Activated B cell treated with CpG ODN at 0.5 μM for 24 hours (primary cell): ENCODE results near the gene UGT1A5. TPM values are rescaled to one million over a fixed set of nuclear protein-coding genes. Genes with fewer than 3 reads are reported as not detected.

ENCODE experiments used
- ATAC-seq: fragments of 200-7000 bp; cut with Tn5 transposase; one replicate; pipeline ENCODE4 v1.10.0; 2021; ENCODE audit warnings: low read depth, mild to moderate bottlenecking, moderate library complexity
- CTCF ChIA-PET: fragments of 350-600 bp; sonication (Branson Sonifier 250); formaldehyde crosslinking; loops from one replicate; lab custom pipeline; 2021; ENCODE audit warnings: antibody characterized with exemption; lab: Charles Lee
- POLR2A ChIA-PET: fragments of 350-600 bp; sonication (Branson Sonifier 250); formaldehyde crosslinking; loops from one replicate; lab custom pipeline; 2021; ENCODE audit warnings: antibody characterized with exemption; lab: Charles Lee
- DNase-seq: peaks from one replicate; pipeline ENCODE4 v3.0.0; 2022
- H3K27ac Mint-ChIP-seq: one replicate; pipeline ENCODE4 v1.8.0; 2020; ENCODE audit warnings: mixed read lengths
- H3K27me3 Mint-ChIP-seq: one replicate; pipeline ENCODE4 v1.8.0; 2021; ENCODE audit warnings: mixed read lengths
- H3K36me3 Mint-ChIP-seq: one replicate; pipeline ENCODE4 v1.8.0; 2021; ENCODE audit warnings: low read depth, mixed read lengths
- H3K4me1 Mint-ChIP-seq: one replicate; pipeline ENCODE4 v1.8.0; 2021; ENCODE audit warnings: mixed read lengths
- H3K4me3 Mint-ChIP-seq: one replicate; pipeline ENCODE4 v1.8.0; 2020; ENCODE audit warnings: mild to moderate bottlenecking, mixed read lengths
- H3K9me3 Mint-ChIP-seq: one replicate; pipeline ENCODE4 v1.8.0; 2020; ENCODE audit warnings: mixed read lengths
- intact Hi-C: fragments of 100-400 bp; cut with micrococcal nuclease; formaldehyde crosslinking; loops from one replicate; pipeline ENCODE4 v1.15.1; 2024
- total RNA-seq: library from RNA; stranded (reverse); gene quantifications from 2 replicates; pipeline ENCODE4 v1.2.3, GENCODE V29; 2022
- TF ChIP-seq, protein P1 (sequence below): fragments of 200-600 bp; IDR thresholded peaks from one replicate; pipeline ENCODE4 v1.8.0; 2022; ENCODE audit warnings: antibody characterized with exemption, mild to moderate bottlenecking

The UGT1A5 gene
- total RNA-seq, 1 donor from 2014 or later: not detected

DNA sequence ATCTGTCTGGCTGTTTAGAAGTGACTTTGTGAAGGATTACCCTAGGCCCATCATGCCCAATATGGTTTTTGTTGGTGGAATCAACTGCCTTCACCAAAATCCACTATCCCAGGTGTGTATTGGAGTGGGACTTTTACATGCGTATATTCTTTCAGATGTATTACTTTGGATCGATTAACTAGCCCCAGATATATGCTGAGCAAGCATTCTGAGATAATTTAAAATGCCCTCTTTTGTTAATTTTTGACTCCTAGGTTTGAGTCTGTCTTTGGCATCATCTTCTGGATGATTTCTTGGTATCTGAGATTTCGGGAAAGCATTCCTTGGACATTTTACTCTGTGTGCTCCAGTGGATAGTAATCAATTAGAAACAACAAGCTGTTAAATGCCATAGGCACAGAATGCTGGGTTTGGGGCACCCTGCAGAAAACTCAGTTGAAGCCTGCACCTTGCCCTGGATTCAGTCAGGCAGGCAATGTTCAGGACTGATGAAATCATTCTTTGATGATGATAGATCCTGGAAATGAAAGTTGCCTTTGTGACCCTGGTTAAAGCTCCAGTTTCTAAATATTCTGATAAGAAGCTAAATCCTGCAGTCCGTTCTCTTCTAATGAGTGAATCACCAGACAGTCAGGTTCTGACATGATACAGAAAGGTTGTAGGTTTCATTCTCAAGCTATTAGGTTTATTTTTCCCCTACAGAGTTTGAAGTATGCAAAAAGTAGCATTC is 48.5 kb downstream of the UGT1A5 start:
- CTCF ChIA-PET: no interaction called here
- TF ChIP-seq, protein P1, sequence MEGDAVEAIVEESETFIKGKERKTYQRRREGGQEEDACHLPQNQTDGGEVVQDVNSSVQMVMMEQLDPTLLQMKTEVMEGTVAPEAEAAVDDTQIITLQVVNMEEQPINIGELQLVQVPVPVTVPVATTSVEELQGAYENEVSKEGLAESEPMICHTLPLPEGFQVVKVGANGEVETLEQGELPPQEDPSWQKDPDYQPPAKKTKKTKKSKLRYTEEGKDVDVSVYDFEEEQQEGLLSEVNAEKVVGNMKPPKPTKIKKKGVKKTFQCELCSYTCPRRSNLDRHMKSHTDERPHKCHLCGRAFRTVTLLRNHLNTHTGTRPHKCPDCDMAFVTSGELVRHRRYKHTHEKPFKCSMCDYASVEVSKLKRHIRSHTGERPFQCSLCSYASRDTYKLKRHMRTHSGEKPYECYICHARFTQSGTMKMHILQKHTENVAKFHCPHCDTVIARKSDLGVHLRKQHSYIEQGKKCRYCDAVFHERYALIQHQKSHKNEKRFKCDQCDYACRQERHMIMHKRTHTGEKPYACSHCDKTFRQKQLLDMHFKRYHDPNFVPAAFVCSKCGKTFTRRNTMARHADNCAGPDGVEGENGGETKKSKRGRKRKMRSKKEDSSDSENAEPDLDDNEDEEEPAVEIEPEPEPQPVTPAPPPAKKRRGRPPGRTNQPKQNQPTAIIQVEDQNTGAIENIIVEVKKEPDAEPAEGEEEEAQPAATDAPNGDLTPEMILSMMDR: no peak
- Mint-ChIP-seq H3K27ac (no peak overlapping the region), H3K9me3 (no peaks in the 10 kb centered on the region), H3K4me1 (no peaks in the 10 kb centered on the region), H3K36me3 (no peaks in the 10 kb centered on the region), H3K4me3 (no peak overlapping the region), H3K27me3 (peaks cover 18% of the 10 kb centered on the region)
- POLR2A ChIA-PET: no interaction called here
- no peak for ATAC-seq
- DNase-seq: no peak
- intact Hi-C loops: no loop called here

GRCh38 chr2:233764264-233764663 is 51.6 kb downstream of the UGT1A5 start:
- ChIA-PET POLR2A (no interaction called here), CTCF (no interaction called here)
- no peak overlapping the region for H3K27ac Mint-ChIP-seq
- peaks cover 18% of the 10 kb centered on the region for H3K27me3 Mint-ChIP-seq
- H3K9me3 Mint-ChIP-seq: no peaks in the 10 kb centered on the region
- TF ChIP-seq, protein P1: no peak
- H3K4me3 Mint-ChIP-seq: no peak overlapping the region
- H3K4me1 Mint-ChIP-seq: no peaks in the 10 kb centered on the region
- ATAC-seq: no peak
- no peak for DNase-seq
- intact Hi-C loops: no loop called here
- H3K36me3 Mint-ChIP-seq: no peaks in the 10 kb centered on the region

GRCh38 chr2:233764761-233765160 is 52.1 kb downstream of the UGT1A5 start:
- intact Hi-C loops: no loop called here
- ATAC-seq: no peak
- Mint-ChIP-seq H3K4me1 (no peaks in the 10 kb centered on the region), H3K27me3 (peaks cover 21% of the 10 kb centered on the region), H3K4me3 (no peak overlapping the region), H3K36me3 (no peaks in the 10 kb centered on the region), H3K9me3 (no peaks in the 10 kb centered on the region), H3K27ac (no peak overlapping the region)
- CTCF ChIA-PET: no interaction called here
- DNase-seq: no peak
- TF ChIP-seq, protein P1: no peak
- POLR2A ChIA-PET: no interaction called here

GRCh38 chr2:233766416-233766815 is 53.7 kb downstream of the UGT1A5 start:
- TF ChIP-seq, protein P1: no peak
- ChIA-PET CTCF (no interaction called here), POLR2A (no interaction called here)
- H3K27me3 Mint-ChIP-seq: peaks cover 21% of the 10 kb centered on the region
- H3K4me1 Mint-ChIP-seq: no peaks in the 10 kb centered on the region
- no peak for DNase-seq
- ATAC-seq: no peak
- no peaks in the 10 kb centered on the region for H3K36me3 Mint-ChIP-seq
- intact Hi-C loops: no loop called here
- no peak overlapping the region for H3K27ac Mint-ChIP-seq
- H3K4me3 Mint-ChIP-seq: no peak overlapping the region
- H3K9me3 Mint-ChIP-seq: no peaks in the 10 kb centered on the region

DNA sequence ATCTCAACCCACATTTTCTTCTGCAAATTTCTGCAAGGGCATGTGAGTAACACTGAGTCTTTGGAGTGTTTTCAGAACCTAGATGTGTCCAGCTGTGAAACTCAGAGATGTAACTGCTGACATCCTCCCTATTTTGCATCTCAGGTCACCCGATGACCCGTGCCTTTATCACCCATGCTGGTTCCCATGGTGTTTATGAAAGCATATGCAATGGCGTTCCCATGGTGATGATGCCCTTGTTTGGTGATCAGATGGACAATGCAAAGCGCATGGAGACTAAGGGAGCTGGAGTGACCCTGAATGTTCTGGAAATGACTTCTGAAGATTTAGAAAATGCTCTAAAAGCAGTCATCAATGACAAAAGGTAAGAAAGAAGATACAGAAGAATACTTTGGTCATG is 55.4 kb downstream of the UGT1A5 start:
- TF ChIP-seq, protein P1: no peak
- intact Hi-C loops: no loop called here
- peaks cover 21% of the 10 kb centered on the region for H3K27me3 Mint-ChIP-seq
- DNase-seq (no peak), ATAC-seq (no peak)
- ChIA-PET CTCF (no interaction called here), POLR2A (no interaction called here)
- no peak overlapping the region for H3K4me3 Mint-ChIP-seq
- no peaks in the 10 kb centered on the region for H3K4me1 Mint-ChIP-seq
- H3K27ac Mint-ChIP-seq: no peak overlapping the region
- H3K36me3 Mint-ChIP-seq: no peaks in the 10 kb centered on the region
- no peaks in the 10 kb centered on the region for H3K9me3 Mint-ChIP-seq
